ENCODE results near the gene DNAJC11.
"Not testable (repeated sequence)": the region's sequence is repeated elsewhere in the genome, so short reads cannot be mapped to it uniquely, and the experiment has no call there.

The DNAJC11 gene, protein sequence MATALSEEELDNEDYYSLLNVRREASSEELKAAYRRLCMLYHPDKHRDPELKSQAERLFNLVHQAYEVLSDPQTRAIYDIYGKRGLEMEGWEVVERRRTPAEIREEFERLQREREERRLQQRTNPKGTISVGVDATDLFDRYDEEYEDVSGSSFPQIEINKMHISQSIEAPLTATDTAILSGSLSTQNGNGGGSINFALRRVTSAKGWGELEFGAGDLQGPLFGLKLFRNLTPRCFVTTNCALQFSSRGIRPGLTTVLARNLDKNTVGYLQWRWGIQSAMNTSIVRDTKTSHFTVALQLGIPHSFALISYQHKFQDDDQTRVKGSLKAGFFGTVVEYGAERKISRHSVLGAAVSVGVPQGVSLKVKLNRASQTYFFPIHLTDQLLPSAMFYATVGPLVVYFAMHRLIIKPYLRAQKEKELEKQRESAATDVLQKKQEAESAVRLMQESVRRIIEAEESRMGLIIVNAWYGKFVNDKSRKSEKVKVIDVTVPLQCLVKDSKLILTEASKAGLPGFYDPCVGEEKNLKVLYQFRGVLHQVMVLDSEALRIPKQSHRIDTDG

GRCh38 chr1:6701437-6702153 is at the start of gene DNAJC11:
DNAJC11 (minus strand) TSS chr1:6701816; CDS start chr1:6701800, 16 bp downstream.
- DNase-seq, result peak; percentile 80 to 86 (median 82)

DNA sequence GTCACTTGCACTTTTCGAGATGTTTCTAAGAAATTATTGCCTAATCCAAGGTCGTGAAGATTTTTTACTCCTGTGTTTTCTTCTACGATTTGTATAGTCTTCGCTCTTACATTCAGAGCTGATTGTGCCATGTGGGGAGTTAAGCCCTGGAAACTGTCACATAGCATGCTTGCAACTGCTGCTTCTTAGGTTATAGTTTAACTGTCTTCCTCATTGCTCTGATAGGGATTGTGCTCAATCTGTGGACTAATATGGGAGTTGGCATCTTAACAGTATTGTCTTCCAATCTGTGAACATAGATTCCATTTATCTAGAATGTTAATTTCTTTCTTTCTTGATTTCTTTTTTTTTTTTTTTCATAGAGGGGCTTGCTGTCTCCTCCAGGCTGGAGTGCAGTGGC is 48.9 kb upstream of the DNAJC11 start:
- DNase-seq, result no peak

GRCh38 chr1:6747674-6748073 is 46.1 kb upstream of the DNAJC11 start:
- no peak for DNase-seq

GRCh38 chr1:6745073-6745472 is 43.5 kb upstream of the DNAJC11 start:
- no peak for DNase-seq

DNA sequence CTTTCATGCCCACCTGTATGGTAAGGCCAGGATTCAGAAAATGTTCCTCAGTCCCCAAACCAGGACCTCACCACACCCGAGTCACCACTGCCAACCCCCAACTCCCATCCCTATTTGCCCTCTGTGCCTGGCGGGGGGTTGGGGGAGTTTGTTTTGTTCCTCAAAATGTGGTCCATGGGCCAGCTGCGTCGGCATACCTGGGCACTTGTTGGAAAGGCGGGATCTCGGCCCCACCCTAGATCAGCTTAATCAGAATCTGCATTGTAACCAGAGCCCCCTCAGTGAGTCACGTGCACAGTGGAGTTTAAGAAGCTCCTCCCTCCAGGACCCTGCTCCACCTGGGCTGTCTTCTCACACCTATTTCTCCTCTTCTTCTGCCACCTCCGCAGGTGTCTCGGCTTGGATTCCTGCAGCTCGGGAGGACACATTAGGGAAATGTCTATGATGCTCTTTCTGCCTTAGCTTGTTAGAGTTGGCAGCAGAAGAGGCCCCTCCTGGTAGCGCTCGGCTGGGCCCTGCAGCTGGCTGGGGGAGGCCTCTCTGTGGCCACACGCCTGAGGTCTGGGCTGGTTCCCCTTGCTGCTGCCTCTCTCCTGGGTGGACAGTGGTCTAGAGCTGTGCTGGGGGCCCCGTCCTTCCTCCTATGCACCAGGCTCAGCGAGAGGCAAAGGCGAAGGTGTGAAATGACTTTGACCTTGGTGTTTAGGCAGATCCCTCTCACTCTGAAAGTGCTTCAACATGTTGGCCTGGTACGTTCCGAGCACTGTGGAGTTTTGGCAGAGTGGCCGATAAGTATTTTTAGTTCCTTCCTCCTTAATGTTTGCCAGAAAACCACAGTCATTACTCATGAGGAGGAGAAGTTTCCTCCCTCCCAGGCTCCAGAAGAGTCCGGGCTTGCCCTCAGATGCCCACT is 41.8 kb upstream of the DNAJC11 start:
- no peak for DNase-seq

DNA sequence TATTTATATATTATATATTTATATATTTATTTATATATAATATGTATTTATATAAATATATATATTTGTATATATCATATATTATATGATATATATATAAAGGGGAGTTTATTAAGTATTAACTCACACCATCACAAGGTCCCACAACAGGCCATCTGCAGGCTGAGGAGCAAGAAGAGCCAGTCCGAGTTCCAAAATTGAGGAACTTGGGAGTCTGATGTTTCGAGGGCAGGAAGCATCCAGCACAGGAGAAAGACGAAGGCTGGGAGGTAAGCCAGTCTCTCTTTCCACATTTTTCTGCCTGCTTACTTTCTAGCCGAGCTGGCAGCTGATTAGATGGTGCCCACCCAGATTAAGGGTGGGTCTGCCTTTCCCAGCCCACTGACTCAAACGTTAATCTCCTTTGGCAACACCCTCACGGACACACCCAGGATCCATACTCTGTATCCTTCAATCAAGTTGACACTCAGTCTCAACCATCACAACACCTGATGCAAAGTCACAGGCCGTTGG is 41.1 kb upstream of the DNAJC11 start:
- not testable (repeated sequence) for DNase-seq

- DNase-seq, result no peak
These were observed 37.5 kb upstream of the DNAJC11 start for GRCh38 chr1:6738987-6739676.

- no peak for DNase-seq
These were observed 31.3 kb upstream of the DNAJC11 start for GRCh38 chr1:6732942-6733341.

GRCh38 chr1:6731905-6732304 is 30.3 kb upstream of the DNAJC11 start:
- DNase-seq, result no peak

GRCh38 chr1:6730880-6731279 is 29.3 kb upstream of the DNAJC11 start:
- no peak for DNase-seq

GRCh38 chr1:6730473-6730872 is 28.9 kb upstream of the DNAJC11 start:
- DNase-seq, result no peak

DNA sequence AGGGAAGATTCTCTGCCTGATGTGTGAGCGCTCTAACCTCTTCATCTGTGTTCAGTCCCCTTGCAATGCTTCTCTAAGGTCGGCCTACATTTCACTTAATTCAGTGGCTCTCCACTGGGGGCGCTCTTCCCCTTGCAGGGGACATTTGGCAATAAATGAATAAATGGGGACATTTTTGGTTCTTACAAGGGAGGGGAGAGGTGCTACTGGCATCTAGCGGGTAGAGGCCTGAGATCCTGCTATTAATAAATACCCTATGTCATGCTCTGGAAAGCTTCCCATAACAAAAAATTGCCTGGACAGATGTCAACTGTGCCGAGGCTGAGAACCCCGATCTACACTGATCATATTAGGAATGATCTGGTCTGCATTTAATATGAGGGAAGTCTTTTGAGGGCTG is 25.9 kb upstream of the DNAJC11 start:
- peak; percentile 15 to 43 (median 23) for DNase-seq

DNA sequence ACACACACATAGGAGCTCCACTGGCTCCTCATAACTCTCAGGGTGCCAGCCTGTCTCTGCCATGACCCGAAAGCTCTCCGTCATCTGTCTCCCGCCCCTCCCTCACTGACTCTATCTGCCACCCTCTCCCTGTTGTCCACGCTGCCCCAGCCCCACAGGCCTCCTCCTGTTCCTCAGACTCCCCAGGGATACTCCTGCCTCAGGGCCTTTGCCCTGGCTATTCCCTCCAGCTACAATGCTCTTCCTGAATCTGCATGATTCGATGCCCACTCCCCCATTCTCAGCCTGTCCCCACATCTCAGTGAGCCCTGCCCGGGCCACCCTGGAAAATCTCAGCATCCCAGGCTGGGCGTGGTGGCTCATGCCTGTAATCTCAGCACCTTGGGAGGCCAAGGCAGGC is 24.6 kb upstream of the DNAJC11 start:
- no peak for DNase-seq

DNA sequence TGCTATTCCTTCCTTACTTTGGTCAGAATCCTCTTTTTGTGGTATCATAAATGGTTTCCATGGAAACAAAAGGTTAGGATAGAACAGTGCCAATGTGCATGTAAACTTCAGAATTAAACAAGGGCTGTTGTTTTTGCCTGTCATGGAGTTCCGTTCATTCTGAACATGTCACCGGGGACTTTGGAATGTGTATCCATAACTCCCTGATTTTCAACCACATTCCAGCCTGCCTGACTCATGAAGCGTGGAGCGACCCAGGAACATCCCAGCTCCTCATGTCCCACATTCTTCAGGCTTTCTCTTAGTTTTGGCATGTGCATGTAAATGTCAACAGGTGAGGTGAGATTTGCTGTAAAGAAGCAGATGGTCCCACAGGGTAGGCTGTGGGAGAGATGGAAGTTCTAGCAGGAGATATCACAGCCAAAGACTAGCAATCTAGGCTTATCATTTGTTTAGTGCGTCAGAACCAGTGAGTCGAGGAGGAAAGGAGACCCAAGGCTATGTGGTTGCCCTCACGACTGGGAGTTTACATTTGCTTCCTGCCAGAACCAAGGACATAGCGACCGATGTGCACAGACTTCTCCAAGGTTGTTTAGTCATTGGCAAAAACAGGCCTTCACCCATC is 23.0 kb upstream of the DNAJC11 start:
- no peak for DNase-seq

DNA sequence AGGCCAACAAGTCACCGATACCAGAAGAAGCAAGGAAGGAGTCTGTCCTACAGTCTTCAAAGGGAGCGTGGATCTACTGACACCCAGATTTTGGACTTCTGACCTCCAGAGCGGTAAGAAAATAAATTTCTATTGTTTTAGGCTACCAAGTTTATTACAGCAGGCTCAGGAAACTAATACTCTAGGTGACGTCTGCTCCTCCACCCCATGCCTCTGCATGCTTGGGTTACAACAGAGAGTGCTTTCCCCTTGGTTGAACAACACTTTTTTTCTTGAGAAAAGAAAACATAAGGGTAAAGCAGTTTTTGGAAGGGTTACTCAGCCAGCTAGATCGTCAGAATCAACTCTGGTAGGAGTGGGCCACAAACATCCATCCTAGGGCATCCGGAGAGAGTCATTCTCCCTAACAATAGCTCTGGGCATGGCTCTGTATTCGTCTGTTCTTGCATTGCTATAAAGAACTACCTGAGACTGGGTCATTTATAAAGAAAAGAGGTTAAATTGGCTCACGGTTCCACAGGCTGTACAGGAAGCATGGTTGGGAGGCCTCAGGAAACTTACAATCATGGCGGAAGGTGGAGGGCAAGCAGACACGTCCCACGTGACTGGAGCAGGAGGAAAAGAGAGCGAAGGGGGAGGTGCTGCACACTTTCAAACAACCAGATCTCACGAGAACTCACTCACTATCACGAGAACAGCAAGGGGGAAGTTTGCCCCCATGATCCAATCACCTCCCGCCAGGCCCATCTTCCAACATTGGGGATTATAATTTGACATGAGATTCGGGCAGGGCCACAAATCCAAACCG is 22.2 kb upstream of the DNAJC11 start:
- DNase-seq, result no peak

GRCh38 chr1:6711174-6711573 is 9.6 kb upstream of the DNAJC11 start:
- no peak for DNase-seq

DNA sequence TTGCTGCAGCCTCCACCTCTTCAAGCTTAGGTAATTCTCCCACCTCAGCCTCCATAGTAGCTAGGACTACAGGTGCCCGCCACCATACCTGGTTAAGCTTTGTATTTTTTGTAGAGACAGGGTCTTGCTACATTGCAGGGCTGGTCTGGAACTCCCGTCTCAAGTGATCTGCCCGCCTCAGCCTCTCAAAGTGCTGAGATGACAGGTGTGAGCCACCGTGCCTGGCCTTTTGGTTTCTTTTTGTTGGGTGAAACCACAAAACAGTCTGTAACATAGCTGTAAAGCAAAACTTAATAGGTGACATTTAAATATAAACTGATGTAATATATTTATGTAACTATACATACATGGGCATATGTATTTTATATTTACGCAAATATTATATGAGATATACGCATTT is 3.1 kb upstream of the DNAJC11 start:
- no peak for DNase-seq

- DNase-seq, result no peak
These were observed 1.4 kb upstream of the DNAJC11 start for GRCh38 chr1:6703016-6703415.

DNA sequence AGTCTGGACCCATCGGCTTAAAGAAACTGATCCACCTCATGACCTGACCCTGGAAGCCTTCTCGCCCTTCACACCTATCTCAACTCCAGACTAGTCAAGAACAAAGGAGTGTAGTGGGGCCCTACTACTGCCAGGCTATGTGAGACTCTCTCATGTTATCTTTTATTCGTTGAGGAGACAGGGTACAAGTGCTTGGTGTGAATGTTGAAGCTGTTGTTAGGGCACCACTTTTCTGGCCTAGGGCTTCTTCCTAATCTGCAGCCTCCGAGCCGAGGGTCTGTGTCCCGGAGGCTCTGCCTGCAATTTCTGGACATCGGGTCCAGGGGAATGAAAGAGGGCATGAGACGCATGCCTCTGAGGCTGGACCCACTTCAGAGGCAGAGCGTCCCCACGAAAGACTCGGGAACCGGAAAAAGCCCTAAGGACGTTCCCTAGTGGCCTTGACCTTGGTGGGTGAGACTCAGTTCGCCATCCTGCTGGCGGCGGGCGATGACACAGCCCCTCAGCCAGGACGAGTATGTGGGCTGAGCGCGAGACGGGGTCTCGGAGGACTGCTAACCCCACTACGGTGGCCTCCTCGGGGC is 671 bp downstream of the DNAJC11 start:
- no peak for DNase-seq

DNA sequence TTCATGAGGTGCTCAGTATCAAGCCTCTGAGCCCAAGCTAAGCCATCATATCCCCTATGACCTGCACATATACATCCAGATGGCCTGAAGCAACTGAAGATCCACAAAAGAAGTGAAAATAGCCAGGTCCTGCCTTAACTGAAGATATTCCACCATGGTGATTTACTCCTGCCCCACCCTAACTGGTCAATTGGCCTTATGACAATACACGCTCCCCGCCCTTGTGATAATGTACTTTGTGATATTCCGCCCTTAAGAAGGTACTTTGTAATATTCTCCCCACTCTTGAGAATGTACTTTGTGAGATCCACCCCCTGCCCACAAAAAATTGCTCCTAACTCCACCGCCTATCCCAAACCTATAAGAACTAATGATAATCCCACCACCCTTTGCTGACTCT is 1.7 kb downstream of the DNAJC11 start:
- not testable (repeated sequence) for DNase-seq
